Hepatocyte (in vitro differentiated cells): ENCODE data around the gene PTPN13. TPM values are rescaled to one million over a fixed set of nuclear protein-coding genes. Genes with fewer than 3 reads are reported as not detected.

Experiments used
- DNase-seq: peaks from one replicate; pipeline ENCODE4 v3.0.0-alpha.2; 2016; ENCODE audit warnings: low spot score
- H2AFZ ChIP-seq: fragments of 200-600 bp; sonication (generic); 2 replicates; pipeline ENCODE4 v1.6.0; 2016; ENCODE audit warnings: antibody characterized with exemption, mild to moderate bottlenecking
- H3K27ac ChIP-seq: fragments of 200-600 bp; sonication (generic); 2 replicates; pipeline ENCODE4 v1.5.1; 2016; ENCODE audit warnings: mild to moderate bottlenecking
- H3K27me3 ChIP-seq: fragments of 200-600 bp; sonication (generic); 2 replicates; pipeline ENCODE4 v1.6.1; 2016
- H3K36me3 ChIP-seq: fragments of 200-600 bp; sonication (generic); replicated peaks from 2 replicates; pipeline ENCODE4 v1.5.1; 2016; ENCODE audit warnings: low read depth; ENCODE audit not compliant: insufficient read depth
- H3K4me1 ChIP-seq: fragments of 200-600 bp; sonication (generic); 2 replicates; pipeline ENCODE4 v1.5.1; 2016; ENCODE audit warnings: mild to moderate bottlenecking, moderate library complexity; ENCODE audit not compliant: insufficient read depth
- H3K4me2 ChIP-seq: fragments of 200-600 bp; sonication (generic); 2 replicates; pipeline ENCODE4 v1.6.0; 2016
- H3K4me3 ChIP-seq: fragments of 200-600 bp; sonication (generic); 2 replicates; pipeline ENCODE4 v1.5.1; 2016; ENCODE audit warnings: mild to moderate bottlenecking
- H3K79me2 ChIP-seq: fragments of 200-600 bp; sonication (generic); 2 replicates; pipeline ENCODE4 v1.6.0; 2017; ENCODE audit warnings: mild to moderate bottlenecking
- H3K9me2 ChIP-seq: fragments of 200-600 bp; sonication (generic); replicated peaks from 2 replicates; pipeline ENCODE4 v1.6.0; 2017; ENCODE audit warnings: mild to moderate bottlenecking; ENCODE audit not compliant: insufficient read depth
- H3K9me3 ChIP-seq: fragments of 200-600 bp; sonication (generic); 2 replicates; pipeline ENCODE4 v1.5.1; 2016; ENCODE audit warnings: low read depth, mild to moderate bottlenecking
- H4K20me1 ChIP-seq: fragments of 200-600 bp; sonication (generic); 2 replicates; pipeline ENCODE4 v1.6.0; 2016; ENCODE audit warnings: mild to moderate bottlenecking; ENCODE audit not compliant: insufficient read depth, poor library complexity, severe bottlenecking
- CTCF ChIP-seq: fragments of 200-600 bp; sonication (generic); IDR thresholded peaks from 2 replicates; pipeline ENCODE4 v1.5.1; 2016; ENCODE audit warnings: antibody characterized with exemption, mild to moderate bottlenecking; ENCODE audit not compliant: poor library complexity
- EZH2 ChIP-seq: fragments of 200-600 bp; sonication (generic); IDR thresholded peaks from 2 replicates; pipeline ENCODE4 v1.6.1; 2016; ENCODE audit warnings: antibody characterized with exemption, mild to moderate bottlenecking, borderline replicate concordance
- EZH2phosphoT487 ChIP-seq: fragments of 200-600 bp; sonication (generic); IDR thresholded peaks from one replicate; pipeline ENCODE4 v1.6.1; 2018; ENCODE audit warnings: antibody characterized with exemption, mild to moderate bottlenecking, low read depth, moderate library complexity; ENCODE audit not compliant: unreplicated experiment, severe bottlenecking
- WGBS: methylation state at CpG from one replicate; pipeline ENCODE4 v1.1.6; 2016; ENCODE audit warnings: low lambda C conversion rate; ENCODE audit errors: missing lambda C conversion rate; 5-methylcytosine and 5-hydroxymethylcytosine counted together
- polyA plus RNA-seq: library from polyadenylated mRNA; unstranded; fragments of >200 nt; fragmentation: Nextera tagmentation; extraction: Ambion mirVana; gene quantifications from 2 replicates; pipeline ENCODE4 v1.2.1, GENCODE V29; 2016
- total RNA-seq: library from RNA; depleted of rRNA; stranded (reverse); fragments of >200 nt; gene quantifications from 2 replicates; pipeline ENCODE4 v1.2.3, GENCODE V29; 2014

Gene PTPN13
- total and polyA plus RNA-seq, 2 experiments from 2014 or later, result 12.6 to 52.8 TPM

GRCh38 chr4:86848136-86848535 lies 254.0 kb downstream of the PTPN13 start:
- H4K20me1 ChIP-seq, result no peaks in the 10 kb centered on the region
- 59% methylated on average over 7 of the region's 7 CpGs for WGBS
- peak overlapping the region; percentile 3 for H3K4me2 ChIP-seq

GRCh38 chr4:86848732-86849619 lies 254.9 kb downstream of the PTPN13 start, which contains the start of gene SLC10A6:
TSS of gene SLC10A6 (minus strand) at chr4:86849384. CDS start at chr4:86849115, 269 bp downstream.
- no peak for TF ChIP-seq EZH2phosphoT487
- TF ChIP-seq EZH2, result no peak
- no peak for TF ChIP-seq CTCF
- Histone ChIP-seq H3K4me3 (no peak within 1 kb of the TSS), H4K20me1 (no peaks in the 10 kb centered on the region), H3K27ac (peak within 1 kb of the TSS; percentile 32), H3K36me3 (no peaks in the 10 kb centered on the region), H3K4me1 (peaks cover 15% of the 10 kb centered on the region), H3K27me3 (no peaks in the 10 kb centered on the region), H3K9me2 (no peaks in the 10 kb centered on the region), H3K4me2 (no peak within 1 kb of the TSS), H3K9me3 (no peaks in the 10 kb centered on the region), H2AFZ (no peak within 1 kb of the TSS), H3K79me2 (no peaks in the 10 kb centered on the region)
- 84% methylated on average over 11 of the region's 11 CpGs for WGBS
- DNase-seq, result no peak

More at GRCh38 chr4:86848136-86848535, 254.0 kb downstream of the PTPN13 start:
- Histone ChIP-seq H3K9me3 (no peaks in the 10 kb centered on the region), H3K4me3 (no peak overlapping the region), H3K9me2 (no peaks in the 10 kb centered on the region), H3K36me3 (no peaks in the 10 kb centered on the region), H3K27ac (peak overlapping the region; percentile 32), H3K79me2 (no peaks in the 10 kb centered on the region), H2AFZ (no peak overlapping the region), H3K27me3 (no peaks in the 10 kb centered on the region), H3K4me1 (peaks cover 15% of the 10 kb centered on the region)
- TF ChIP-seq CTCF (no peak), EZH2 (no peak), EZH2phosphoT487 (no peak)
- no peak for DNase-seq

- no peaks in the 10 kb centered on the region for H3K36me3 ChIP-seq
- no peaks in the 10 kb centered on the region for H3K27me3 ChIP-seq
- 88% methylated on average over 5 of the region's 5 CpGs for WGBS
- H2AFZ ChIP-seq, result no peak overlapping the region
- no peaks in the 10 kb centered on the region for H3K79me2 ChIP-seq
- no peak overlapping the region for H3K4me2 ChIP-seq
- H3K4me3 ChIP-seq, result no peak overlapping the region
- H4K20me1 ChIP-seq, result no peaks in the 10 kb centered on the region
- peaks cover 18% of the 10 kb centered on the region for H3K4me1 ChIP-seq
- DNase-seq, result no peak
- TF ChIP-seq EZH2phosphoT487 (no peak), CTCF (no peak), EZH2 (no peak)
- no peaks in the 10 kb centered on the region for H3K9me2 ChIP-seq
- H3K27ac ChIP-seq, result no peak overlapping the region
- no peaks in the 10 kb centered on the region for H3K9me3 ChIP-seq
These were observed 259.1 kb downstream of the PTPN13 start for GRCh38 chr4:86853209-86853608.
